Medulla oblongata (tissue), 1 donor: Measurements from ENCODE around the gene VMAC.

ENCODE experiments used
- DNase-seq: peaks from one replicate; pipeline ENCODE4 v3.0.0-alpha.2; 2015; ENCODE audit errors: extremely low spot score

The VMAC gene

DNA sequence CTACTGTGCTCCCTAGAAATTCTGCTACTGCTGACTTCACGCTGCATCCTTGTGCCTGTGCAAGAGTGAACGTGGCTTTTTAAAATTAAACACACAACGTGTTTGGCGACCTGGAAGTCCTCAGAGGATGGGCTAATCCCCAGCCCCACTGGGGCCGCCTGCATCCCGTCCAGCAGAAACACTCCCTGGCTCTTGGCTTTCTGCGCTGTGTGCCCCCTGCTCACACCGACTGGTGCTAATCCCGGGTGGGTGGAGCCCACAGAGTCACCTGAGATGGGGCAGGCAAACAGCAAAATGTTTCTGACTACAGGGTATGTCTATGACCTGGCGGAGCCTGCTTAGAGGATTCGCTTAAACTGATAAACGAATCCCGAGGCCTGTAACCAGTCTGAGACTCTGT, 24.5 kb downstream of the VMAC start:
- DNase-seq = no peak

DNA sequence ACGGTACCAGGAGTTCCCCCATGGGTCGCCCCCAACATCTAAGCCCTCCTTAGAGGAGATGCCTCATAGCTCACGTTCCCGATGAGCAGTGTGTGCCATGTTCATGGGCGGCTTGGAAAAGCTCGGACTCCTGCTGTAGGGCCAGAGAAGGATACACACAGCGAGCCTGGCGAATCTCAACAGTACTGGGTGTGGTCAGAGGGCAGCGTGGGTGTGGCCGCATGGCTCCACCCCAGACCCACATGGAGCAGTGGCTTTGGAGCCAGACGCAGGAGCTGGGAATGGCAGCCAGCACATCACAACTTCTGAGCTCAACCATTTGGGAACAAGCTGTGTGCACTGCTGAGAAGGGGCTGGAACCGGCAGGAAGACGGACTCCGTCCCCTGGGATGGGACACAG, 25.0 kb downstream of the VMAC start:
- no peak for DNase-seq

DNA sequence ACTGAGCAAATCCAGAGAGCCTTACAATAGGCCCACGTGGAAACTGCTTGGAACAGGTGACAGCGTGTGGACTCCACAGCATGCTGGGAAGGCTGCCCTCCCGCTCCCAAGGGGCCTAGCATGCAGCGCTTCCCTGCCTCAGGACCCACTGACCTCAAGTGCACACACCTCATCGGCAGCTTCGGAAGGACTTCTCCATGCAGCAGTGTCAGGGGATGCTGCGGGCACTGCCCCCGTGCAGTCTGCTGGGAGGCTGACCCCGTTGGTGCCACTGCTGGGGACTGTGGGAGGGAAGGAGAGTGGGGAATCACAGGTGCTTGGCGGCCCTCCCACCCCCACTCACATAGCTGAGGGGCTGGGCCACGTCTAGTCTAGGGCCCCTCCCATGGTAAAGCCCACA, 26.6 kb downstream of the VMAC start:
- DNase-seq = no peak

DNA sequence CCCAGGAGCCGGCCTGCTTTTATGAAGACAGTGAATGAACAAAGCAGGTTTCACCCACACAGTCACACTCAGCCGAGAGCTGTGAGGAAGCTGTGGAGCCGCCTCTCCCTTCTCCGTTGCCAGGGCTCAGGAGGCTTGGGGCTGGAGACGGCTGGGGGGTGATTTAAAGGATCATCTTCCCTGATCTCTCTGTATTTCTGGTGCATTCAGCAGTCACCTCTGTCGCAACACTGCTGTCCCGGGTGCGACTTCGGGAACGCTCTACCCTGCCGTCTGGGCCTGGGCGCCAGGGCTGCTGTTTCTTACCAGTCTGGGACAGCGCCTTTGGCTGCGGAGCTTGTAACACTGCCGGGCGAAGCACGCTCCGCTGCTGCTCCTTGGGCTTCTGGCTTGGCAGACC, 27.5 kb downstream of the VMAC start:
- DNase-seq = no peak

DNA sequence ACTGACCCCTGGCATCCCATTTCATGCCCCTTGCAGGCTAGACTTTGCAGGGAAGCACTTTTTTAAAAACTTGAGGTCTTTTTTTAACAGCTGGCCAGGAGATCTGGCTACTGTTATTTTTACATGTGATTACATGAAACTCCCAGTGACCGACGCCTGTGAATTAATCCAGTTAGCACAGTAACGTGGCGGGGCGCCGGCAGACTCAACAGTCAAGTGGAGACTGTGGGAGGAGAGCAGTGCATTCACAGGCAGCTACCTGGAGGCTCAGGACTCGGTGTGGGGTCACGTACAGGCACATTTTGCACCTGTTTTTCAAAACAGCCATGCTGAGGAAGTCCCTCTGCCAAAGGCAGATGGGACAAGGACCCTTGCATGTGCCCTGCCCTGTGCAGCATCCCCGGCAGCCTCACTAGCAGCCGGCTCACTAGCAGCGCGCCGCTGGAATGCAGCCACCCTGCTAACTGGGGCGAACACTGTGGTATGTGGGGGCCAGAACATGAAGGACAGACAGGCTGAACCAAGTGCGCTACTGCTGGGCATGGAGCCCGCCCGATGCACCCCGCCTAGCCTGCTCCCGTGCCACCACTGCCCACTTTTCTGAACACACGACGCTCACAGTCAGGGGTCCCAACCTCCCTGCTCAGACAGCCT, 28.1 kb downstream of the VMAC start:
- DNase-seq = no peak

DNA sequence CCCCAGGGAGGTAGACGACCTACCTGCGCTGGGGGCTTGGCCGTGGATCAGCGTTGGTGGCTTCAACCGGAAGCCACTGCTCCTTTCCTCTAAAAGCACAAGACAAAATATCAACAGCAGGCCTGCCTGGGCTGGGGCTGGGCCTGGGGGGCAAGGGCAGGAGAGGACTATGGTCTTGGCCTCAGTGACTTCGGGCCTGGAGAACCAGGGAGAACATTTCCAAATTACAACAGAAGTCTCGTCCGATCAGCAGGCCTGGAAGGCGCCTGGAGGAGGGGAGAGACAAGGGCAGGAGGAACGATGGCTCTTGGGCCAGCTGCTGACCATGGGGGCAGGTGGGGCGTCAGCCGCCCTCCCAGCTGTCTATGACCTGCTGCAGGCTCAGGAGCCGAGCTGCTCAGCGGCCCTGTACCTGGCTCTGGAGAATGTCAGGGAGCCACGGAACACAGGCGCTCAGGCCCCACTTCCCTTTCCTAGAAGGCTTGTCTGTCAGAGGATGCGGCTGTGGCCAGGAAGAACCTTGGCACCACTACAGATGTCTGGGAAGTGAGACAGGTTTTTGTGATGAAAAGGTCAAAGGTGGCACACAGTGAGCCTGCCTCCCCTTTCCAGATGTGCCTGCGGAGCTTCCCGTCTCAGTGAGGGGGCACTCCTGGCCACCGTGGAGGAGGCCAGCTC, 28.9 kb downstream of the VMAC start:
- DNase-seq = no peak

DNA sequence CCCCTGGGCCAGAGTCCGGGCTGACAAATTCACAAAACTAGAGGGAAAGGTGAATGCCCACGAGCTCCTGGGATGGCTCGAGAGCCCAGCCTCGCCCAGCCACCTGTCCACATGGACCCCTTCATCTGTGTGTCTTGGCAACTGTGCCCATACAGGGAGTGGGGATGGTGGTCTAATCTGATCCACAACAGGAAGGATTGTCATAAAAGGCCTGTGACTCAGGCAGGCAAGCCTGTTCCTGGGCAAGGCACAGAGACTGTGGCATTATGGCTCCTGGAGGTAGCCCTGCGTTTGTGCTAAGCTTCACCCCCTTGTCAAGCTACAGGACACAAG, 29.4 kb downstream of the VMAC start:
- DNase-seq = no peak

DNA sequence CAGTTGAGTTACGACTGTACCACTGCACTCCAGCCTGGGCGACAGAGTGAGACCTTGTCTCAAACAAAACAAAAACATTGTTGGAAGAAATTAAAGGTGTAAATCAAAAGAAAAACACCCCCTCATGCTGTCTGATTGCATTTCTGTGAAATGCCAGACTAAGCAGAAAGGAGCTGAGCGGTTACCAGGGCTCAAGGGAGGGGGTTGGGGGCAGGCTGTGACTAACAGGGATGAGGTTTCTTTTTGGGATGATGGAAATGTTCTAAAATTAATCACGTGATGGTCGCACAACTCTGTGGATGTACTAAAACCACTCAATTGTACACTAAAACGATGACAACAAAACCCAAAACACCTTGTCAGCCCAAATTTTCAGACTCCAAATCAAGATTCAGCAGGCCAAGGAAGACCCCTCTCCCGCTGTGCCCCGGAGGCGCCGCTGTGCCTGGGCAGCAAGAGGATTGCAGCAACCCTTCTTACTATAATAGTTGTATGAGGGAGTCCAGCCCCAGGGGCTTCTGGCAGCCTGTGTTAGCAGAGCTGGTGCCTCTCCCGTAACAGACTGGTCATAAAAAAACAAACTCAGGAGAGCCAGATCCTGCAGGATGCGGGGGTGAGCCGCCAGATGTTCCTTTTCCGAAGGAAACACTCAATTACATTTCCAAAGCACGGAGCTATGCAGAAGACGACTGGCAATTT, 30.3 kb downstream of the VMAC start:
- no peak for DNase-seq

DNA sequence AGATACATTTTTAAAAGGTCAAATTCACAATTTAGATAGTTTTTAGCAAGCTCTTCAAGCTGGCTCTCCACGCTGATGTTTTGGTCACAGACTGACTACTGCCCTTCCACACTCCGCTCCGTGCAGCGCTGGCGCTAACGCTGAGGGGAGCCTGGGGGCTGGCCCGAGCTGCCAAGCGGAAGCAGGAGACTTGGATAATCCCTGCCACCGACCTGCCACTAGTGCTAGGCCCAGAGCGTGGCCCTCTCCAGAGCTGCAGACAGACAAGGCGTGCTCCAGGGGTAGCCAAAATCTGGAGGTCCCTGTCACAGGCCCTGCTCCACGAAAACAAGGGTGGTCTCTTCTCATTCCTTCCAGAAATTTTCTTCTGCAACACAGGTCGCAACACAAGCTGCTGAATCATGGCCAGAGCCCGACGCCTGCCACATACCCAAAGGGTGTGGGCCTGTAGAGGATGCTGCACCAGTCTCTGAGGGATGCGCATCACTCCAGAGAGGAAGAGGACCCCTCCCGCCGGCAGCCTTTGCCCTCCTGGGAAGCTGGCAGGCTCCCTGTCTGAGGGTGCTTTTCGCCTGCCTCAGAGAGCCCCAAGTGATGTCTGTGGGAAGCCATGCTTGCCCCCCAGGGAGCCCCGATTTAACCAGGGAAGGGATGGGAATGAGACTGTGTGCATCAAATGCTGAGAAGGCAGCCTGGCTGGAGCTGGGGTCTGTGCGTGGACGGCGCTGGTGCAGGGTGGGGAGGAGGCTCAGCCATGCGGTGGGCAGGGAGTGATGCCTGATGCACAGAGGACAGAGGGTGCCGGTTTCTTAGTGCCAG, 31.0 kb downstream of the VMAC start:
- no peak for DNase-seq

DNA sequence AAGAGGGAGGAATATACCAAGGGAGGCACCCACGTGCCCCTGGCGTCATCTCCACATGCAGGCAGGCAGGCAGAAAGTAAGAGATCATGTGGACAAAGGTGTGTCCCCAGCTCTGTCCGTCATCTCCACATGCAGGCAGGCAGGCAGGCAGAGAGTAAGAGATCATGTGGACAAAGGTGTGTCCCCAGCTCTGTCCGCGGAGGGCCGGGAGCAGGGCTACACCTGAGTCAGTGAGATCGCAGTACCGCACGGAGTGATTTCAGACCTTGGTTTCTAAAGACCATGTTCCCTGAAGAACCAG, 31.6 kb downstream of the VMAC start:
- DNase-seq = no peak

DNA sequence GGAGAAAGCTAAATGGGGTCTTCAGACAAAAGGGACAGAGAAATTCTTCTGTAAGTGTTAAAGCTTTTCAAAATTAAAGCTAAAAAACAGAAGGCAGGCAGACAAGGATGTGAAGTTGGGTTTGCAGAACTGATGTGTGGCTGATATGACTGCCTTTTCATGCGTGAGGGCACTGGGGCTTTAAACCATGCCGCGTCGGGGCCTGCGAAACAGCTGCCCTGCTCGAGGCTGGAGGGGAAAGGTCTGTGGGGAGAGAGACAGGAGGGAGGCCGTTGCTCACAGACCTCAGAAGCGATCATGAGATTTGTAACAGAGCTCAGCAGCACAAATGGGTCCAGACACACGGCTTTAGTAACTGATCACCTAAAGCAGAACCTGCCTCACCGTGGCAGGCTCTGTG, 32.9 kb downstream of the VMAC start:
- DNase-seq = no peak

DNA sequence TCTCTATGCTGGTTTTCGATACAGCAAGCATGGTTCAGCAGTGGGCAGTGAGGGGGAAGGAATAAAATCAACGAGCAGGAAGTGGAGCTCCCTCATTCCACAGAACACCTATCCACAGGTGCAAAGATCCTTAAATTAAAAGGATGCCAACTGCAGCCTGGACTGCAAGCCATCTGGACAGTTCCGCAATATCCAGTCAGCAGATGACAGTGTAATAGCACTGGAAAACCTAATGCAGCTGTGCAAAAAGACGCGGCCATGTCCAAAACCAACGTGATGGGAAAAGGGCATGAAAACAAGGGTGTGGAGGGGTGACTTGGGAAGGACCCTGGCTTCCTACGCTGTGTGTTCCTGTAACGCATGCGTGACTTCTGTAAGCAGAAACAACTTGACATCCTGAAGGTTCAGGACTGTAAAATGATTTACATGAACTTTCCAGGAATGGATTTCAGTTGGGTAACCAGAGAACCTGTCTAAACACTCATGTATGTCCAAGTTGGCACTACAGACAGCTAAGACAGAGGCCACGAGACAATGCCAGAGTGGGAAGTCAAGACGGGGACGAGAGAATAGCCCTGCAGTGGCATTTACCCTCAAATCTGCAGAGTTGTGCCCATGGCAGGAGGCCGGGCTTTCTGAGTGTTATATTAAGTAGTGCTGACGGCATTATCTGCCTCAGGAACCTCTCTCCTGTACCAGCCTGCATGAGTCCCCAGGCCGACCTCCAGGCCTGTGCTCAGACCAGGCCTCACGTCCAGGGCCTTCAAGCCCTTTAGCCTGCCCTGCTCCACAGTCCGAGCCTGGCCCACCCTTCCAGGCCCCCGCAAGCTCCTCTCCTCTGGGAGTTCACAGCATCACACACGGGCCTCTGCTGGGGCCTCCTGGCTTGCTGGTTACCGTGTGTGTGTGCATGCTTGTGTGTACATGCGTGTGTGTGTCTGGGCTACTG, 35.9 kb downstream of the VMAC start:
- DNase-seq = no peak

DNA sequence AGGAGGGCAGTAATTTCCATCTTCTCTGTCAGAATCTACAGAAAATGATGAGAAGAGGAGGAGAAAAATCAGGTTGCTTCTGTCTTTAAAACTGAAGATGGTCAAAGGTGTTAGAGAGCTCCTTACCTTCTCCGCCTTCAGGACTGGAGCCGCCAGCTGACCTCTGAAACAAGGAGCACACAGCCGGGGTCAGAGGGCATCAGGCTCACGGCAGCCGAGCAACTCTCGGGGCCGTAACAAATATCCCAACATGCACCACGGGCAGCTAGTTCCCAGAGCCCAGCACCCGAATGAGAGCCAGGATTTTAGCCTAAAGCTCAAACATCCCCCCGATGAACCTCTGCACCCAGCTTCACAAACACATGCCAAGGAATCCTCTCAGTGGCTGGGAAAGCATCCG, 37.0 kb downstream of the VMAC start:
- no peak for DNase-seq

DNA sequence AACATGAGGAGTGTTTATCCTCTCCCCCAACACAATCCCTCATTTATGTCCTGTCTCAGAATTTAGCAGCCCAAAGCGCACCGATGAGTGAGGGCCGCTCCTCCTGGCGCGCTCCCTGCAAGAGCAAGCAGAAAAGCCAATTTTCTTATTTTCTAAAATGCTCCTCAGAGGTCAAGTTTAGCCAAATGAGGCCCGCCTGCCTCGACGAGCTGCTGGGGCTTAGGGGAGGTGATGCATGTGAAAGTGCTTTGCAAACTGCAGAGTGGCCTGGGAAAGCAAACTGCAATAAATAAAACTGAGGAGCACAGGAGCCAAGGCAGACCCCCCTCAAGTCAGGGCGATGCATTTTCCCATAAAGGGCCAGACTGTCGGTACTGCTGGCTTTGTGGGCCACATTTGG, 38.4 kb downstream of the VMAC start:
- no peak for DNase-seq

DNA sequence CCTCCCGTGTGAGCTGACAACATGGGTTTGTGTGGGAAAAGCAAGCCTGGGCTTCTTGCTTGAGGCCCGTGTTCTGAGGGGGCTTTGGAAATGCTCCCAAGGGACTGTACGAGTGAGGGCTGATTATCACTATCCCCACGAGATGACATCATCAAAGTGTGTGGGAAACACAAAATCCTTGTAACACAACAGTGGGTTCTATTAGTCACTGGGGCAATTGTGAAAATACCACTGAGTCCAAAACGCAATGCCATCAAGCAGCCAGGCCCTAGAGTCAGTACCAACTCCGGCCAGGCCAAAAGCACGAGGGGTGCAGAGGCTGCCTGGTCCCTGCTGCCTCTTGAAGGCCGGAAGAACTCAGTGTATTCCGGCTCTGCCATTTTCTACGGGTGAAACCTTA, 39.0 kb downstream of the VMAC start:
- no peak for DNase-seq

DNA sequence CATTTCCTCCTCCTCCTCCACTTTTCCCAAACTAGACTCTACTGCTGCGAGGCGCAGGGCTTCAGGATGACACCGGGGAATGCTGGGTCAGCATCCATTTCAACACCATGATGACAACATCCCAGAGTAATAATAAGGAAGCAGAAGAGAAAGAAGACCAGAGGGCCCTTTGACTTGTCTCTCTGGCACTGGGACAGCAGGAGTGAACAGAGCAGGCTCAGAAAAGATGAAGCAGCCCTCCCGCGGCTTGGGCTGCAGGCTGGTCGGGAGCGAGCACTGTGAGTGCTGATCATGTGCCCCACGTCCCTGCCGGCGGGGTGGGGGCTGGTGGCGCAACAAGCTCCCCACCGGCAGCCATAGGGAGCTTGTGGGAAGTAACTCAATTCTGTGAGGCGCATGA, 42.8 kb downstream of the VMAC start:
- DNase-seq = peak; percentile 96

DNA sequence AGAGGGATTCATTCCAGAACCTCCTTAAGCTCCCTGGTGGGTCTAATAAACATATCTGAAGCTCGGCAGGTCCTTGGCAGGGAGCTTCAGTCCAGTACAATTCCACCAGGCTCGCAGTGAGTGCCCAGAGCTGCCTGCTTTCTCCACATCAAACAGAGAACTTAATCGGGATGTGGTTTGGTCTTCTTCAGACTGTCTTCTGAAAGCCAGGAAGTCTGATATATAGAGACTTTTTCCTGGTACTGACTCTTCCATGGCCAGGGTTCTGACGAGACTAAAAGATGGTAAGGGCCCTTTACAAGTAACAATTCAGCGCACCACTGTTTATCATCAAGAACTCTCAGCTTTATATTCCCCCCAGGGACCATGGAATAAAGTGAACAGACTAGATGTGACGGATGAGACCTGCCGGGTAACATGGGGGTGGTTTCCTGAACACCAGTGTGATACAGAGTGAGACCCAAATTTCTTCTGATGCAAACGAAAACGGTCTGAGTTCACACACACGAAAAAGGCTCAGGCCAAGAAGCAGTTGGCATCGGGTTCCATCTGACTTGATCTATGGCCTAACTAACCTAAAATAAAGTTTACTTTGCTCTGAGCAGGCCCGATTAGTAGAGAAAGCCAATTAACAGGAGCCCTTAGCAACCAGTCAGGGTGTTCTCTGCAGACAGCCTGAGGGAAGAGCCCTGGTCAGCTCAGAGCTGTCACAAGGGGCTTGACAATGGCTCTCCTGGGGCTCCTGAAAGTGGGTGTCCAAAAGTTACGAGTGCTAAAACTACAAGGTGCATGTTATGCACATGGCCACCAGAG, 44.3 kb downstream of the VMAC start:
- no peak for DNase-seq

DNA sequence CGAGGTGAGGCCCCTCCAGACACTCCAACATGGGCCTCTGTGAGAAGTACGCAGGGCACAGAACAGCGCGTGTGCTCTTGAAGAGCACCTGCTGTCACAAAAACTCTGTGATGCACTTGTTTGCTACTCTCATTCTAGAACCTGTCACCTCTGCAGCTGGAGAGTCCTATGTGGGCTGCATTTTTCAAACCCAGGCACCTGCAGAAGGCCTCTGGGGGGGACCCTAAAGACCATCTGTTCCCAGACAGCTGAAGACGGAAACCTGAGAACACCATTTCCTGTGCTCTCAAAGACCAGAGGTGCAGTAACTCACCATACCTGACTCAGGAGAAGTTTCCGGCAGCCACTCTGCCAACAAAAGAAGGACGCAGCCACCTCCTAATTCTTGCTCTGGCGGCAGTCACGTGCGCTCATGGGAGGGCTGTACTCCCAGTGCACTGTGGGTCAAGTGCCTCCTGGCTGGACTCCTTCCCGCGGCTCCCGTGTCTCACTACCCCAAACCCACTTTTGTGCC, 45.2 kb downstream of the VMAC start:
- no peak for DNase-seq

DNA sequence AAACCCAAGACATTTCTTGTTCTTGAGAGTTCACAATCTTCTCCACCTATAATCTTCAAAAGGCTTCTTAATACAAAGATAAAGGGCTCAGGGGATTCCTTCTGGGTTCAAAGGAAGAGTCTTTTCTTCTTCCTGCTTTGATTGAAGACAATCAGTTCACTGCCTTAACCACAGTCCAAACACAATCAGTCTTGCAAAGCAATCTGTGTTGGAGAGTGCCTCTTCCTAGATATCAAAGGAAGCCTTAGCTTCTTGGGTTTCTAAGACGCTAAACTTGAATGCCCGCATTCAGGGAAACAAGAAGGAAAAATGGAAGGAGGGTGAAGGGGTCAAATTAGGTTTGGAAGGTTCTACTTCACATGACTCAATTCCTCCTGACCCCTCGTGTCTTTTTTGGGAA, 46.1 kb downstream of the VMAC start:
- DNase-seq = no peak

DNA sequence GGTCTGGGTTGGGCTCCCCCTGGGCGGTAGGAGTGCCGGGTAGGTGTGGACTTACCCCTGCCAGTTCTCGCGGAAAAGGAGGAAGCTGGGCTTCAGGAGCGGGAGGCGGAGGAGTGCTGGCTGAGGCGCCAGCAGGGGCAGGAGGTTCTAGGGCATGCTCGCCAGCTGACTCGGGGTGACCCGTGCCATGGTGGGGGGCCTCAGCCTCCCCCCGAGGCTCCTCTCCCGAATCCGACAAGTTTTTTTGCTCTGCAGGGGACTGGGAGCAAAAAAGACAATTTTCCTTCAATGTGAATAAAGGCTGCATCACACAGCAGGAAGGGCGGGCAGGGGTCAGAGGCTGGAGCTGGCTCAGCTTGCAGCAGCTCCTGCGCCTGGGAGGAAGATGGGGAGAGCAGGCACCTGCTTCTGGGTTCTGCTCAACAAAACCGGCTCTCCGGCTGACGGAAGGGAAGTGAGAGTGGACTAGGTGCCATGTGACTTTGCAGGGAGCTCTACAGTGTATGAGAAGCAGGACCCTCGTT, 46.7 kb downstream of the VMAC start:
- DNase-seq = peak; percentile 73
